ENCODE measurements around the gene EFHC1.

- TF ChIP-seq CTCF (IDR thresholded peaks at IDR 0.05; ENCODE audit: insufficient read depth, low read length, poor library complexity, severe bottlenecking): no peak
- TF ChIP-seq EZH2phosphoT487 (conservative IDR thresholded peaks at IDR 0.05; ENCODE audit: low read length): no peak
Observed at GRCh38 chr6:52519618-52520017, 99.5 kb downstream of the EFHC1 start.
